ENCODE measurements around the gene CASKIN1.

DNA sequence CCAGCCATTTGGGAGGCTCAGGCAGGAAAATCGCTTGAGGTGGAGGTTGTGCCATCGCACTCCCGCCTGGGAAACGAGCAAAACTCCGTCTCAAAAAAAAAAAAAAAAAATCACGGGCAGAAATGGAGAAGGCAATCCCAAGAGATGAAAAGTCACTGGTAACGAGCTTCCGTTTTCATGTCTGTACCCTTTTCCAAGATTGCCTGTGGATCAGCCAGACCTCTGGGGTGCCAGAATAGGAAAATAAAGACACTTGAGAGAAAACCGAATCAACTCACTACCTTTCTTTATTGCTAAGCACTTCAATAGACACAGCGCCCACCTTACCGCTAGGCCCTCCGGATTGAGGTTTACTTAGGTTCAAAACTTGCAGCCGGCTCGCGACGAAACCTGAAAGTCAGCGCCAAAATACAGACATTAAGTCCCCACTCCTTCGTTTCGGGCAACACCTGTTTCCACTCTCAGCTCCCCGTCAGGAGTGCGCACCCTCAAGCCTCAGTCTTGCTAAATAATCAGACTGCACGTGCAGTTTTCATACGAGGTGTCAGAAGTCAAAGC, 41.8 kb downstream of the CASKIN1 start:
- TF ChIP-seq POLR2A (IDR thresholded peaks at IDR 0.05; ENCODE audit: low read length) (no peak), GATA1 (IDR thresholded peaks at IDR 0.05; ENCODE audit: low read depth, low read length) (no peak)
